Activated CD4-positive, alpha-beta T cell treated with anti-CD3 and anti-CD28 coated beads, Interleukin-2, amount 50 U/mL, for 1 hour (primary cell): ENCODE results near the gene DLK1.

Experiments
- DNase-seq: peaks from one replicate; pipeline ENCODE4 v3.0.0-alpha.2; 2020

Gene DLK1

GRCh38 chr14:100693877-100694578 lies 32.7 kb upstream of the DLK1 start:
- no peak for DNase-seq

GRCh38 chr14:100694579-100695422 lies 31.9 kb upstream of the DLK1 start:
- DNase-seq = no peak

- DNase-seq = no peak
These were observed 31.3 kb upstream of the DLK1 start for GRCh38 chr14:100695423-100695738.

DNA sequence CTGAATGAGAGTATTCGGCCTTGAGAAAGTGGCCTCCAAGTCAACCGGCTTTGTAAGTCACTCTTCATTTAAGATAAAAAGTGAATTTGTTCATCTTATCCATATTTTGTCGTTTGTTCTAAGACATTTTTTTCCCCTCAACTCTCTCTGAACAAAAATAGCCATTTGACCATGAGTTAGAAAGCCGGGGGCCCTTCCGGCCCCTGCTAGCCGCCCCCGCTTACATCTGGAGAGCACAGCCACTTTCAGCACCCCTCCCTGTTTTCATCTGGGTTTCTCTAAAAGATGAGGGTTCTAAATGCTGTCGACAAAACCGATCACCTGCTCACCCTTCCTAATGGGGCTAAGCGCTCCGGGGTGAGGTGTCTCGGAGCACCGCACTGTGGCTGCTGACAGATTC lies 30.7 kb upstream of the DLK1 start:
- no peak for DNase-seq

DNA sequence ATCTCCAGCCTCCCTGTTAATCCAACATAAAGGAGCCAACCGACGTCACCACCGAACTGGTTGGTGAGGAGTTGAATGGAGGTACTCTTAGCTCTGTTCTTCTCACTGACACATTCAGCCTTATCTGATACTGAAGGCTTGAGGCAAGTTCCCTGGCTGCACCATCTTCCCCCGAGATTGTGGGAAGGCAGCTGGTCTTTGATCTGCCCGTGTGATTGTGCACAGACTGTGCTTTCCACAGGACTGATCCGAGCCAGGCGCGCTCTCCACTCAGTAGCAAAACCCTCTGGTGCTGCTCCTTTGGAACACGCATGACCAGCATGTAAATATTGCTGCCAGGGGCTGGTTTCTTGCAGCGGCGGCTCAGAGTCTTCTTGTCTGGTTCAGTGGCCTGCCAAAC lies 30.1 kb upstream of the DLK1 start:
- no peak for DNase-seq

GRCh38 chr14:100698066-100698465 lies 28.6 kb upstream of the DLK1 start:
- no peak for DNase-seq

DNA sequence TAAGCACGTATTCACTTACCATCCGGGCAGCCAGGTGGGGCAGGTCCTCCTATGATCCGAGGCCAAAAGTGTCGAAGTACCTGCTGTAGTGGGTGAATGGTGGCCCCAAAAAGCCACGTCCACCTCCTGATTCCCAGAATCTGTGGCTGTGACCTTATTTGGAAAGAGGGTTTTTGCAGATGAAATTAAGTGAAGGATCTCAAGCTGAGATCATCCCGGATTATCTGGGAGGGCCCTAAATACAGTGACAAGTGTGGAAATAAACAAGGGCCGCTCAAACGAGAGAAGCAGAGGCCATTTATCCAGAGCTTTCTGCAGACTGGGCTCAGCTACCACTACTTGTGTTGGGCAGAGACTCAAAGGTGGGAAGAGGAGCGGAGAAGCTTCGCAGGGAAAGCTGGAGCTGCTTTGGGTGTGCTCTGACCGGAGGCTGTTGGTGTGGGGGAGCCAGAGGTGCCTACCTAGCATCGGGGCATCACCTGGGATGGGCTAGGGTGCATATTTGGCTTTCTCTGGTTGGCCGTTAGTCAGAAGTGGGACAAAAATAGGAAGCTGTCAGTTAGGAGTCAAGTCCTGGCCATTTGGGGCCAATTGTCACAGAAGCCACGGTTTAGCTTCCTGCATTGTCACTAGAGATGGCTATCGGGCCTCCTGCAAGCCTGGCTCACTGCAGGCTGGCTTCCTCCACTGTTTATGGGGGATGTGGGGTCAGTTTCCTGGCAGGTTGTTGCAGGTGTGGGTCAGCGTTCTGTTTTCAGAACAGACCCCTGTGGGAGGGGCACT lies 27.8 kb upstream of the DLK1 start:
- no peak for DNase-seq

DNA sequence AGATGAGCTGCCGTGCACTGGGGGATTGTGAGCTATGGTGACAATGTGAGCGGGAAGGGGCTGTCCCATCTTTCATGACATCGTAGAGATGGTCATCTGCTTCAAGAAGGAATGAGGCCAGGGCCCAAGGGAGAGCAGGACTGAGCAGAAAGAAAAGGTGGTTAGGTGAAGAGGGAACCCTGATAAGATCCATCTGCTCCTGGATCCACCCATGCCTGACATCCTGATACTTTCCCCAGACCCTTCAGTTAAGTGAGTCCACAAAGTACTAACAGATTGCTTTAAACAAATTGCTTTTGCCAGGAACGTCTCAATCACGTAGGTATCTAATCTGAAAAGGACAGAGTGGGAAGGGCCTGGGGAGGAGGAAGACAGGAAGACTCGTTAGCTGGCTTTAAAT lies 25.4 kb upstream of the DLK1 start:
- DNase-seq = no peak

- no peak for DNase-seq
These were observed 24.1 kb upstream of the DLK1 start for GRCh38 chr14:100702590-100702989.

DNA sequence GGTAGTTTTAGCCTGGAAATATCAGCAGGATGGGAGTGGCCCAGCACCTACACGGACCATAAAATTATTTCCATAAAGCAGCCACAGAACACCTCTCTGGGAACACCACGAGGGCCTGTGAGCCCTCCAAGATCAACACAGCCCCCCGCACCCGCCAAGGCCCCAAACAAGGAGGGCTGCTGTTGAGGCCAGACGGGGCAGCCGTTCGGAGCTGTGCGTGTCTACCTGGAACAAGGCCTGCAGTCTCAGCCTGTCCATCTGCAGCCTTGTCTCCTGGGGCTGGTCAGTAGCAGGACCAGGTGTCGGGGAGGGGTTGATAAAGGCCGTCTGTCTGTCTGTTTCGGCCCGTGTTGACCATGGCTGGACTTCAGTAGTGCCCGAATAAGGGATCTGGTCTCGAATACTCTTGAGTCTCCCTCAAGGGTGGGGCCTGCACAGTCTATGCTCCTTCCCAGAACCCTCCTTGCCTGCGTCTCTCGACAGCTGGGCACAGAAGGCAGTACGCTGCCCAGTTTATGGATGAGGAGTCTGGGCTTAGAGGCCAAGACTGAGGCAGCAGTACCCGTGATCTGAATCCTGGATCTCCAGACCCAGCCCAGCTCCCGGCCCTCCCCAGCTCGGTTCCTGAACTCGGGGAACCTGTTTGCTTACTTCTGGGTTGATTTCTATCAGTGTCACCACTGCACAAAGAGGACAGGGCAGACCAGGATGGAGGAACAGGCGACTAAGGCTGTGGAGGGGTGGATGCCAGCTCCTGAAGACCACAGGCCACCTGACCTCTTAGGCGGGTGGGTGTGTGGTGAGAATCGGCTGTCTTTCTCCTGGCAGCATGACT lies 23.1 kb upstream of the DLK1 start:
- DNase-seq = no peak

- DNase-seq = no peak
These were observed 20.5 kb upstream of the DLK1 start for GRCh38 chr14:100706200-100706599.

DNA sequence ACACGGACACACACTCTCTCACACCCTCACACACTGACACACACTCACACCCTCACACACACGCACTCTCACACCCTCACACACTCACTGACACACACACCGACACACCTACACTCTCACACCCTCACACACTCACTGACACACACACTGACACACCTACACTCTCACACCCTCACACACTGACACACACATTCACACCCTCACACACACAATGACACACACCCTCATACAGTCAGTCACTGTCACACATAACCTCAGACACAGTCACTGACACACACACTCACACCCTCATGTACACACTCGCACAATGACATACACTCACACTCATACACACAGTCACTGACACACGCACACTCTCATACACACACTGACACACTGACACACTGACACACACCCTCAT lies 19.8 kb upstream of the DLK1 start:
- no peak for DNase-seq

DNA sequence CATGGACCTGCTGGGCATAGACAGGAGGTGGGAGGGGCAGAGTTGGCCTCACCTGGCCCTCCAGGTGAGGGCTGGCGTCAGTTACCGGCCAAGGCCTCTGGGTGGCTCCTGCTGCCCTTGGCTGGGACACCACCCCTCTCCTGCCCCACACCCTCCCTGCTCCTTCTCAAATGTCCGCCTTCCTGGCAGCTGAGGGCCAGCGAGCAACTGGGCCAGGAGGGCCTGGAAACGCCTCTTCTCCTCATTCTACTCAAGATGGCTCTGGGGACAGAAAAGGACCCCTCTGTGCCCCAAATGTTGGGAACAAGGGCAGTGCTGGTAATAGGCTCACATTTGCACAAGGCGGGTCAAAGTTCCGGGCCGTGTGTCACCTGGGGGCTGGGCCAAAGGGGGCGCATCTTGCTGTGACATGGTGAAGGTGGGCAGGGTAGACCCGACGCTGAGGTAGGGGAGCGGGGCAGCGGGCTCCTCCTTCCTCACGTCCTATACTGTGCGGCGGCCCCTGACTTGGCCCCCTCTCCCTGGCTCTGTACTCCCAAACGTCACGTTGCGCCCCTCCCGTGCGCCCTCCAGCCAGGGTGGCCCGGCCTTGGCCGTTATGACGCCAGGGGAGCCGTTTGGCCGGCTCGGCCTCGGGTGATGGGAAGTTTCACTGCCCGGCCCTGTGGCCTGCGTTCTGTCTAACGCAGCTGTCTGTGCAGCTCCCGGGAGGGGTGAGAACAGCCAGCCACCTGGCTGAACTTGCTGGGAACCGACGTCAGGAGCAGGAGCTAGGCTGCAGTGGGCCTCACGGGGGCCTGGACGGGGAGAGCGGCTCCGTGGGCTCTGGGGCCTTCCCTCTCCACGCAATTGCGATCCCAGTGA lies 18.0 kb upstream of the DLK1 start:
- no peak for DNase-seq

DNA sequence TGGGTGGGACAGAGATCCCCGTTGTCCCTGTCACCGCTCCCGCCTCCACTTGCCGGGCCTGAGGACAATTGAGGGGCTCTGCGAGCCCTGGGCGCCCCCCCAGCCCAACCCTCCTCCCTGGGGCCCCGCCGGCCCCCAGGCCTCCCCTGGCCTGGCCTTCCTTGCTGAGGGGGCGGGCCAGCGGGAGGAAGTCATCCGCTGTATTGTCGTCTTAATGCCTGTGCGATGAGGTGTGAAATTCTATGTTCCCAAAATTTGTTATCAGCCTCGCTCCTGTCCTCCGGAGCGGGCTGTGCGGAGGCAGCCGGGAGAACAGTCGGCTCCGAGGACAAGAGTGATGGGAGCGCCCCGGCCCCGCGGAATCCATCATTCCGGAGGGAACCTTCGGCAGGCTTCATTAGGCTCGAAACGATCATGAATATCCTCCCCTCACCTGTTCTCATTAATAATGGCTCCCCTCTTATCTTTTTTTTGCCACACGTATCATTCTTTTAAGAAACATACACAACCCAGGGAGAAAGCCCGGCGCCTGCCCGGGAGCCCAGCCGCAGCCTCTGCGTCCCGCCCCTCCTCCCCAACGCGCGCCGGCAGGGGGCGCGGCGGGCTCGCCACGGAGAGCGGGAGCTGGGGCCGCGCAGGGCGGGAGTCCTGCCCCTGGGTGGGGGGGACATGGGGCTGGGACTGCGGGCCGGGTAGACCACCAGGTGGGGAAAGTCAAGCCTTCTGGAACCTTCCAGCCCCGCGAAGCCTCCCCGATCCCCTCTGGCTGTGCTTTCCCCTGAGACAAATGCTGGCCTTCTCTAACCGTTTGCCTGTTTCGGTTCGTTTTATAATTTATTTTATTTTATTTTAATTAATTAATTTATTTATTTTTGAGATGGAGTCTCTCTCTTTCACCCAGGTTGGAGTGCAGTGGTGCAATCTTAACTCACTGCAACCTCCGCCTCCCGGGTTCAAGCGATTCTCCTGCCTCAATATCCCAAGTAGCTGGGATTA lies 17.1 kb upstream of the DLK1 start:
- DNase-seq = no peak

DNA sequence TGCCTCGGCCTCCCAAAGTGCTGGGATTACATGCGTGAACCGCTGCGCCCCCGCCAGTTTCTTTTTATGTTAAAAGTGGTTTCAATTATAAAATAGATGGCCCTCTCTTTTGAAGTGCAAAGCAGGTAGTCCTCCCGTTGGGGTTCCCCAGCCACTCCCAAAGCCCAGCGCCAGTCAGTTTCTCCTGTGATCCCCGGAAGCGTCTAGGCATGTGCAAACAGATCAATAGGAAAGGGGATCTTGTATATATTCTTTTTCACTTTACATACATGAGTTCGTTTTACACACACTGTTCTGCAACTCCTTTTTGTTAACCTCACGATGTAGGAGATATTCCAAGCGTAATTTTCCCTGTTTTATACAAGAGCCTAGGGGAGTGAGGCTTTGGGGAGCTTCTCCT lies 16.3 kb upstream of the DLK1 start:
- no peak for DNase-seq

GRCh38 chr14:100710826-100711462 lies 15.7 kb upstream of the DLK1 start:
- DNase-seq = no peak

DNA sequence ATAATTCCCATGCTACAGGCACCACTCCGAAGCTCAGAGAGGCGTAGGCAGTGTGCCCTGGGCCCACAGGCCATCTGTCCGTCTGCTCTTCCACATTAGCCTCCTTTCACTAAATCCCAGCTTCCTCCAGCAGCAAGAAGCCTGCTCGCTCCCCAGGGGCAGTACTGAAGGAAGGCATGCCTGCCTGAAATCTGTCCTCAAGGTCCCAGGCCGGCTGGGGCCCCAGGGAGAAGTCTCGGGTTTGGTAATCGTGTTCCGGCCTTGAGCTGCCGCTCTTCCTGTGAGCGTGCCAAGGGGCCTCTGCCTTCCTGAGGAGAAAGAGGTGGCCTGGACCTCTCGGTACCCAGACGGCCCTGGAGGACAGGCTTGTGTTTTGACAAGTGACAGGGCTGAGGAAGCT lies 15.2 kb upstream of the DLK1 start:
- DNase-seq = no peak

DNA sequence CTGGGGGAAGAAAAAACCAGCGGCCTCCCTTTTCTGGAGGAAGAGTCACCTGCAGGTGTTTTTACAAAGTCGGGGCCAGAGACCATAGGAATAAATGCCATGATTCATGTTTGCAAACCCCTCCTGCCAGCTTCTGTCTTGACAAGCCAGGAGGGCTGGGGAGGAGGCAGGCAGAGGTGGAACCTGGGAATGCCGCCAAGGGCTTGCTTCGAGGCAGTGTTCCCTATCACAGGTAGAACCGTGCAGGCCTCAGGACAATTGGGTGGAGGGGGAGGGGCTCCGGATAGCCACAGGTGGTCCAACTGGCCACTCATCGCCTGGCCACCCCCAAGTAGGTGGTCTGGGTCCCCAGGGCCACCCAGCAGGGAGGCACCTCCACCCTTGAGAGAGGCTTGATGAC lies 14.2 kb upstream of the DLK1 start:
- DNase-seq = no peak

DNA sequence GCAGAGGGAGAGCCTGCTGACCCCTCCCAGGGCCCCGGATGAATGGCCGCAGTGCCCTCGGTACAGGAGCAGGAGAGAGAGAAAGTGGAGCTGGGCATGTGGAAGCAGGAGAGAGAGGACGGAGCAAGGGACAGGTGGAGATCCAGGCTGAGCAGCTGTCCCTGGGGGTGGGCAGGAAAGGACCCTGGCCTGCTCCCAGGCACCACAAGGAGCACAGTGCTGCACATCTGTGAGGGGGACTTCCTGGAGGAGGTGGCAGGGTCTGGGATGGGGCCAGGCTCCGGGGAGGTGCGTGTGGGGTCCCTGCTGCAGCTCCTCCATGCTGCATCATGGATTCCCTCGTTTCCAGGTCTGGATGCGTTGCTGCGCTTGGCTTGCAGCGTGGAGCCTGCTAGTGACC lies 13.0 kb upstream of the DLK1 start:
- no peak for DNase-seq

GRCh38 chr14:100714258-100714892 lies 12.3 kb upstream of the DLK1 start:
- no peak for DNase-seq
